Breast epithelium (tissue), 4 donors: ENCODE data around the gene SPHKAP. TPM values are rescaled to one million over a fixed set of nuclear protein-coding genes. Genes with fewer than 3 reads are reported as not detected.

Experiments
- DNase-seq, 2 donors: peaks; one replicate each; pipeline ENCODE4 v3.0.0-alpha.2; 2019; ENCODE audit warnings: low spot score in 2 of 2
- H3K27ac ChIP-seq, 2 donors: fragments of 200-600 bp; sonication (generic) in 1 of 2; one replicate each; pipeline ENCODE4 v1.5.1; 2016 to 2019; ENCODE audit warnings: mild to moderate bottlenecking in 1 of 2
- H3K27me3 ChIP-seq, 2 donors: fragments of 200-600 bp; sonication (generic) in 1 of 2; one replicate each; pipeline versions ENCODE4 v1.5.1 to v1.6.0; 2017 to 2019; ENCODE audit warnings: control low read depth in 1 of 2, mild to moderate bottlenecking in 1 of 2
- H3K36me3 ChIP-seq: fragments of 200-600 bp; one replicate; pipeline ENCODE4 v1.5.1; 2019
- H3K4me1 ChIP-seq, 2 donors: fragments of 200-600 bp; sonication (generic); one replicate each; pipeline ENCODE4 v1.5.1; 2016 to 2019; ENCODE audit warnings: control low read depth in 1 of 2
- H3K4me3 ChIP-seq, 3 donors: fragments of 200-600 bp; sonication (generic); 1 replicate in 2 of 3; 2 replicates in 1 of 3; pipeline ENCODE4 v1.5.1; 2016 to 2019; ENCODE audit warnings: mild to moderate bottlenecking in 3 of 3, moderate library complexity in 2 of 3
- H3K9me3 ChIP-seq, 2 donors: fragments of 200-600 bp; sonication (generic) in 1 of 2; one replicate each; pipeline ENCODE4 v1.5.1; 2016 to 2019; ENCODE audit warnings: control low read depth in 1 of 2
- POLR2A ChIP-seq: fragments of 450-650 bp; IDR thresholded peaks from one replicate; pipeline ENCODE4 v1.6.1; 2016; ENCODE audit warnings: antibody characterized with exemption, mild to moderate bottlenecking, moderate library complexity
- POLR2AphosphoS5 ChIP-seq, 3 donors: sonication (generic); formaldehyde crosslinking; IDR thresholded peaks; one replicate each; pipeline ENCODE4 v1.6.1; 2017; ENCODE audit warnings: antibody characterized with exemption in 3 of 3
- intact Hi-C: fragments of 100-400 bp; cut with DNase I; formaldehyde crosslinking; loops from one replicate; pipeline ENCODE4 v1.15.1; 2023; ENCODE audit warnings: low total_unique reads
- total RNA-seq, 3 donors: library from RNA; depleted of rRNA; stranded (reverse); fragments of >200 nt; gene quantifications; one replicate each; pipeline ENCODE4 v1.1.0, GENCODE V29; 2016
- TF ChIP-seq, protein P1 (sequence below), 3 donors: fragments of 450-650 bp; IDR thresholded peaks; one replicate each; pipeline ENCODE4 v1.5.1; 2016 to 2017; ENCODE audit warnings: antibody characterized with exemption in 3 of 3, mild to moderate bottlenecking in 3 of 3, moderate library complexity in 3 of 3

The SPHKAP gene
- total RNA-seq, 3 donors from 2014 or later = 0.59 to 0.66 TPM; not detected in 1

DNA sequence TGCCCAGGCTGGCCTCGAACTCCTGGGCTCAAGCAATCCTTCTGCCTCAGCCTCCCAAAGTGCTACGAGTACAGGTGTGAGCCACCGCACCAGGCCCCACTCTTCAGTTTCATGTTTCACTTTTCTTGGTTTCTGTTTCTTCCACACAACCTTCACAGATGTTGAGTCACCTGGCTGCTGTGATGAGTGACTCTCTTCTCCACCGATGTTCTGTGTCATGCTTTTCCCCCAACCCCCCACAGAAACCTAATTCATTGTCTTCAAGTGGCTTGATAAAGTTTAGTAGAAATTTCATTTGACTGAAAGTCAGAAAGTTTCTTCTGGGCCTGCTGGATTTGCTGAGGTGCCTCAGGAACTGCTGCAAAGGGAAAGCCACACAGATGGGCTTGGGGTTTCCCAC, 78.5 kb downstream of the SPHKAP start:
- intact Hi-C loops = no loop called here
- no peak overlapping the region for H3K4me3 ChIP-seq
- no peaks in the 10 kb centered on the region for H3K4me1 ChIP-seq
- H3K9me3 ChIP-seq = peaks cover 0 to 20% of the 10 kb centered on the region in 2 donors
- no peak for TF ChIP-seq POLR2AphosphoS5 (IDR thresholded peaks at IDR 0.05)
- TF ChIP-seq, protein P1, sequence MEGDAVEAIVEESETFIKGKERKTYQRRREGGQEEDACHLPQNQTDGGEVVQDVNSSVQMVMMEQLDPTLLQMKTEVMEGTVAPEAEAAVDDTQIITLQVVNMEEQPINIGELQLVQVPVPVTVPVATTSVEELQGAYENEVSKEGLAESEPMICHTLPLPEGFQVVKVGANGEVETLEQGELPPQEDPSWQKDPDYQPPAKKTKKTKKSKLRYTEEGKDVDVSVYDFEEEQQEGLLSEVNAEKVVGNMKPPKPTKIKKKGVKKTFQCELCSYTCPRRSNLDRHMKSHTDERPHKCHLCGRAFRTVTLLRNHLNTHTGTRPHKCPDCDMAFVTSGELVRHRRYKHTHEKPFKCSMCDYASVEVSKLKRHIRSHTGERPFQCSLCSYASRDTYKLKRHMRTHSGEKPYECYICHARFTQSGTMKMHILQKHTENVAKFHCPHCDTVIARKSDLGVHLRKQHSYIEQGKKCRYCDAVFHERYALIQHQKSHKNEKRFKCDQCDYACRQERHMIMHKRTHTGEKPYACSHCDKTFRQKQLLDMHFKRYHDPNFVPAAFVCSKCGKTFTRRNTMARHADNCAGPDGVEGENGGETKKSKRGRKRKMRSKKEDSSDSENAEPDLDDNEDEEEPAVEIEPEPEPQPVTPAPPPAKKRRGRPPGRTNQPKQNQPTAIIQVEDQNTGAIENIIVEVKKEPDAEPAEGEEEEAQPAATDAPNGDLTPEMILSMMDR (IDR thresholded peaks at IDR 0.05) = no peak
- TF ChIP-seq POLR2A = no peak
- no peaks in the 10 kb centered on the region for H3K27me3 ChIP-seq
- H3K27ac ChIP-seq = no peak overlapping the region
- H3K36me3 ChIP-seq = no peaks in the 10 kb centered on the region
- no peak for DNase-seq

DNA sequence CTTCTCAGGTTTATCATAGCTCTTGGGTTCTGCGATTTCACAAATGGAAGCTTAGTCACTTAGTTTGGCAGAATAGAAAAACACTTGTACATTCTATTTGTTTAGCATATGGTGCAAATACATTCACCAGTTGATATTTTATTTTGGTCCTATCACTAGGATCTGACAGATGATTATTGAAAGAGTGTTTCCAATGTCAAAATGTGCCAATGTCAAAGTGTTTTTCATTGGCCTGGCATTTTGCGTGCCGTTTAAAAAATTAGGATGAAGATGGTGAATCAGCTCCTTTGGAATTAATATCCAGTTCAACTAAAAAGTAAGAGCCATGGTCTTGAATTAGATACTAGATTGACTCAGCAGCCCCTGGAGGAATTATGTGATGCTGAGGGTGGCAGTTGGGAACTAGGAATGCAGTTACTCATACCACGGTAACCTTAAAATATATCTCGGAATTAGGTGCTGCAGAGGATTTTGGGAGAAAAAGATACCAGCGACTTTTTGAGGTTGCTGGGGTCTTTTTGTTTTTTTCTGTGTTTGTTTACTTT, 87.0 kb downstream of the SPHKAP start:
- H3K36me3 ChIP-seq = no peaks in the 10 kb centered on the region
- peaks cover 0 to 20% of the 10 kb centered on the region in 2 donors for H3K9me3 ChIP-seq
- no peaks in the 10 kb centered on the region for H3K4me1 ChIP-seq
- TF ChIP-seq POLR2A = no peak
- TF ChIP-seq, protein P1 (IDR thresholded peaks at IDR 0.05) = no peak
- TF ChIP-seq POLR2AphosphoS5 (IDR thresholded peaks at IDR 0.05) = no peak
- no peak overlapping the region for H3K4me3 ChIP-seq
- H3K27me3 ChIP-seq = no peaks in the 10 kb centered on the region
- intact Hi-C loops = no loop called here
- H3K27ac ChIP-seq = no peak overlapping the region
- no peak for DNase-seq

DNA sequence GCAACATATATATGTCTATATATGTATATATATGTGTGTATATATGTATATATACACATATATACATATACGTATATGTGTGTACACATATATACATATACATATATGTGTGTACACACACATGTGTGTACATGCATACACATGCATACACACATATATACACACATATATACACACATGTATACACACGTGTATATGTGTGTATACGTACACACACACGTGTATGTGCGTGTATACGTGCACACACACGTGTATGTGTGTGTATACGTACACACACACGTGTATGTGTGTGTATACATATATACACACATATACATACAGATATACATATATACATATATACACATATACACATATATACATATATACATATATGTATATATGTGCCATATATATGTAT, 89.4 kb downstream of the SPHKAP start:
- H3K27me3 ChIP-seq = no peaks in the 10 kb centered on the region
- no peak for TF ChIP-seq POLR2AphosphoS5 (IDR thresholded peaks at IDR 0.05)
- no peak for TF ChIP-seq POLR2A
- TF ChIP-seq, protein P1 (IDR thresholded peaks at IDR 0.05) = no peak
- DNase-seq = no peak
- H3K27ac ChIP-seq = no peak overlapping the region
- H3K36me3 ChIP-seq = no peaks in the 10 kb centered on the region
- H3K4me1 ChIP-seq = no peaks in the 10 kb centered on the region
- H3K9me3 ChIP-seq = peaks cover 0 to 22% of the 10 kb centered on the region in 2 donors
- no peak overlapping the region for H3K4me3 ChIP-seq
- intact Hi-C loops = no loop called here

DNA sequence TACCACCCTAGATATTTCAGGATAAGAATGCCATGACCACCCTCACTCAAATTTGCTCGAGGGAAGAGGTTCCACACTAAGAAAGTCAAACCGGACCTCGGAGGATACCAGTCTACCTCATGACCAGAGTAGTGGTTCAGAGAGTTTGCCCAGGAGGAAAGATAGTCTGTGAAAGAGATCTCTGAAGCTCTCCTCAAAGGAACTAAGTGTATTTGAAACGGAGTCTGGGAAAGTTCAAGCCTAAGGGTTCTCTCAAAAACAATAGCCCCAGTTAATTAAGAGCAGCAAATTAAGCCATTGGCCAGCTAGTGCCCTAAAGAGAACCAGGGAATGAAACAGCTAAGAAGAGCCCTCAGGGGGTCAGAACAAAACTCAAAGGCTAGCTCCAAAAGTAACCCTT, 94.9 kb downstream of the SPHKAP start:
- DNase-seq = no peak
- Histone ChIP-seq H3K36me3 (no peaks in the 10 kb centered on the region), H3K4me3 (no peak overlapping the region), H3K27ac (no peak overlapping the region), H3K4me1 (no peaks in the 10 kb centered on the region), H3K9me3 (peaks cover 0 to 22% of the 10 kb centered on the region in 2 donors), H3K27me3 (no peaks in the 10 kb centered on the region)
- no peak for TF ChIP-seq POLR2AphosphoS5 (IDR thresholded peaks at IDR 0.05)
- TF ChIP-seq POLR2A = no peak
- TF ChIP-seq, protein P1 (IDR thresholded peaks at IDR 0.05) = no peak
- intact Hi-C loops = no loop called here

DNA sequence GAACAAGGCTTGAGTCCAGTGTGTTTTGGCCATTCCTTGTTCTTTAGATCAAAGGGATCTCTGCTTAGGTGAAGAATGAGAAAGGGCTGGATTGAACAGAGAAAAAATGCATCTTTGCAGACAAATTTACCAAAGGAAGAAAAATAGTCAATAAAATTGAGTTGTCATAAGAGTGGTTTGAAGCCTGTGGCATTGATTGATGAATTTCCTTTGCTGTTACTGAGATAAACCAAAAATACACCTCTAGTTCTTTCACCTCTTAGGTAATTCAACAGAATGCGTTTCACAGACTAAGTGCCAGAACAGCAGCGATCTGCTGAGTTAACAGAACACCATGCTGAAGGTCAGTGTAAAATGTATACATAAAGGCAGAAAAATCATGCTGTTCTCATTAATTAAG, 96.8 kb downstream of the SPHKAP start:
- no peak for DNase-seq
- Histone ChIP-seq H3K27ac (no peak overlapping the region), H3K9me3 (peaks cover 0 to 13% of the 10 kb centered on the region in 2 donors), H3K27me3 (no peaks in the 10 kb centered on the region), H3K36me3 (no peaks in the 10 kb centered on the region), H3K4me1 (no peaks in the 10 kb centered on the region), H3K4me3 (no peak overlapping the region)
- TF ChIP-seq, protein P1 (IDR thresholded peaks at IDR 0.05) = no peak
- TF ChIP-seq POLR2A = no peak
- no peak for TF ChIP-seq POLR2AphosphoS5 (IDR thresholded peaks at IDR 0.05)
- intact Hi-C loops = no loop called here
